GM19372 (cell line): ENCODE measurements around the gene CIDEC.
"Not testable (repeated sequence)": the region's sequence is repeated elsewhere in the genome, so short reads cannot be mapped to it uniquely, and the experiment has no call there.

Experiments
- ATAC-seq: cut with Tn5 transposase; IDR thresholded peaks from one replicate; pipeline ENCODE4 v1.9.1; 2021; ENCODE audit warnings: mild to moderate bottlenecking, low read depth, moderate library complexity; ENCODE audit not compliant: unreplicated experiment

CIDEC gene

DNA sequence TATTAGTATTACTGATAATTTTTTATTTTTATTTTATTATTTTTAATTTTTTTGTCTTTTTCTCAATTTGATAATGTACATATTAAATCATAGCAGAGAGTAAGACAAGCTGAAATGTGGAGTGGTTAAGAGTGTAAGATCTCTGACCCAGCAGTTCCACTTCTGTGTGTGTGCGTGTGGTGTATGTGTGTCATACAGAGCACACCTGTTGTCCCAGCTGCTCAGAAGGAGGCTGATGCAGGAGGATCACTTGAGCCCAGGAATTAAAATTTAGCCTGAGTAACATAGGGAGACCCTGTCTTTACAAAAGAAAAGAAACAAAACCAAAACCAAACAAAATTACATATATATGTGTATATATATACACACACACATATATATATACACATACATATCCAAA lies 1.4 kb upstream of the CIDEC start:
- no peak for ATAC-seq

DNA sequence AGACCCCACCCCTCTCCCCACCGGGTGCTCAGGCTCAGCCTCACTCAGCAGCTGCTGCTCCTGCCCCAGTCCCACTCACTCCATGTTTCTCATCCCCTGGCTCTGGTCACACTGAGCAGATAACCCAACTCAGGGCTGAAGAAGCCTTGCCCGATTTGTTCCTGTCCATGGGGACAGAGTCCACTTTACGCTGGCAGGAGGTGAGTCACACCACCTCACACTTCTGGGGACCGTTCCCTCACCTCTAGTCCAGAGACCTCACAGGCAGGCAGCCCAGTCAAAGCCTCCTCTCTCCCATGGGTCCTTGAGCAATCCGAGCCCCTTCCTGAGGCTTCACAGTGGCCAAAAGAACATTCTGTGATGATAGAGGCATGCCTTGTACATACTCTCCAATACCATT lies 1.4 kb downstream of the CIDEC start:
- ATAC-seq: no peak

DNA sequence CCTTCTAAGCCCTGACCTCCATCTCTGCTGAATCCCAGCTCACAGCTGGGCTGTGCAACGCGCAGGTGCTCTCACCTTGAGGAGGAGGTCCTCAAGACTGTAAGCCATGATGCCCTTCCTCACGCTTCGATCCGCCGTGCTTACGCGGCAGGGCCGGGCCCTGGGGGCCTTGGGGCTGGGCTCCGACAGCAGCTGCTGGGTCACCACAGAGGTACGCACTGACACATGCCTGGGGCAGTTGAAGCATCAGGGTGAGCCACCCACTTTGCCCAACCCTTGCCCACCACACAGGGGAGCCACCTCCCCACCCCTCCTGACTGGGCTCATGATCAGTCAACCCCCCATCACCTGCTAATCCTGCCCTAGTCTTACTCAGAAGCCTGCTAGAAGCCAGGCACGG lies 3.1 kb downstream of the CIDEC start:
- no peak for ATAC-seq

DNA sequence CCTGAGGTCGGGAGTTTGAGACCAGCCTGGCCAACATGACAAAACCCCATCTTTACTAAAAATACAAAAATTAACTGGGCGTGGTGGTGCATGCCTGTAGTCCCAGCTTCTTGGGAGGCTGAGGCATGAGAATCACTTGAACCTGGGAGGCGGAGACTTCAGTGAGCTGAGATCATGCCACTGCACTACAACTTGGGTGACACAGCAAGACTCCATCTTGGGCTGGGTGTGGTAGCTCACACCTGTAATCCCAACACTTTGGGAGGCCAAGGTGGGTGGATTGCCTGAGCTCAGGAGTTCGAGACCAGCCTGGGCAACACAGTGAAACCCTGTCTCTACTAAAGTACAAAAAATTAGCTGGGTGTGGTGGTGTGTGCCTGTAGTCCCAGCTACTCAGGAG lies 3.8 kb downstream of the CIDEC start:
- ATAC-seq: not testable (repeated sequence)

DNA sequence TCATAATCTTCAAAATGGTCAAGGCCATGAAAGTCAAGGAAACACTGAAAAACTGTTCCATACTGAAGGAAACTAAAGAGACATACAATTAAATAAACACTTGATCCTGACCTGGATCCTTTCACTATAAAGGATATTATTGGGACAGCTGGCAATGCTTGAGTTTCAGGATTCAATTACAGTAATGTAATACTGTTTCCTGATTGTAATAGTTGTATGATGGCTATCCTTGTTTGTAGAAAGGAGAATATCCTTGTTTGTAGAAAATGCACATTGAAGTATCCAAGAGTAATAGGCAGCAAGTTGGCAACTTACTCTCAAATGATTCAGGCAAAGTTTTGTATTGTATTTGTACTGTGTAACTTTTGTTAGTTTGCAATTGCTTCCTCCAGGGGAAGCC lies 4.6 kb downstream of the CIDEC start:
- no peak for ATAC-seq

DNA sequence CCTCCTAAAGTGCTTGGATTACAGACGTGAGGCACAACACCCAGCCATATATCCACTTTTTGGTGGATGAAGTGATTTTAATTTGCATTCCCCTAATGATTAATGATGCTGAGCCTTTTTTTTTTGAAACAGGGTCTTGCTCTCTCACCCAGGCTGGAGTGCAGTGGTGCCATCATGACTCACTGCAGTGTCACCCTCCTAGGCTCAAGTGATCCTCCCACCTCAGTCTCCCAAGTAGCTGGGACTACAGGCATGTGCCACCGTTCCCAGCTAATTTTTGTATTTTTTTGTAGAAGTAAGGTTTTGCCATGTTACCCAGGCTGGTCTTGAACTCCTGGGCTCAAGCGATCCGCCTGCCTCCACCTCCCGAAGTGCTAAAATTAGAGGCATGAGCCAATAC lies 8.0 kb downstream of the CIDEC start:
- ATAC-seq: not testable (repeated sequence)

DNA sequence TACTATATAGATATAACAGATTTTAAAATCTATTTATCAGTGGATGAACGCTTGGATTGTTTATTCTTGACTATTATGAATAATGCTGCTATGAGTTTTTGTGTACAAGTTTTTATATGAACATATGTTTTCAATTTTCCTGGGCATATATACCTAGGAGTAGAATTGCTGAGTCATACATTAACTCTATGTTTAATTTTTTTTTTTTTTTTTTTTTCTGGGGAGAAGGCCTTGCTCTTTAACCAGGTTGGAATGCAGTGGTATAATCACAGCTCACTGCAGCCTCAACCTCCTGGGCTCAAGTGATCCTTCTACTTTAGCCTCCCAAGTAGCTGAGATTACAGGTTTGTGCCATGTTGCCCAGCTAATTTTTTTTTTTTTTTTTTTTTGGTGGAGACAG lies 9.1 kb downstream of the CIDEC start:
- ATAC-seq: no peak

DNA sequence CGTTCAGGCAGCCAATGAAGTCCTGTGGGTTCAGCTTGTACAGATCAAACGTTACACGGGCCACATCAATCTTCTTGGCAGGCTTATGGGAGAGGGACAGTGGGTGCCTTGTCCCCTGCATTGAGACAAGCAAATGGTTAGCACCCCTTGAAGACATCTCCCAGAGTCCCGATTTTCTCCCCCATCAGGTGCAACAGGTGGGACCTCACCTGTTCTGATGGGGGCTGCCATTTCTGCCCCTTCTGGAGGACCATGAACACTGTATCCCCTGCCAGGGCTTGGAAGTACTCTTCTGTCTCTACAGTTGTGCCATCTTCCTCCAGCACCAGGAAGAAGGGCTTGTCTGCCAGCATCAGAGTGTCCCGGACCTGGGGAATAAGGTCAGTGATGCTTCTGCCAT lies 10.1 kb downstream of the CIDEC start:
- no peak for ATAC-seq

DNA sequence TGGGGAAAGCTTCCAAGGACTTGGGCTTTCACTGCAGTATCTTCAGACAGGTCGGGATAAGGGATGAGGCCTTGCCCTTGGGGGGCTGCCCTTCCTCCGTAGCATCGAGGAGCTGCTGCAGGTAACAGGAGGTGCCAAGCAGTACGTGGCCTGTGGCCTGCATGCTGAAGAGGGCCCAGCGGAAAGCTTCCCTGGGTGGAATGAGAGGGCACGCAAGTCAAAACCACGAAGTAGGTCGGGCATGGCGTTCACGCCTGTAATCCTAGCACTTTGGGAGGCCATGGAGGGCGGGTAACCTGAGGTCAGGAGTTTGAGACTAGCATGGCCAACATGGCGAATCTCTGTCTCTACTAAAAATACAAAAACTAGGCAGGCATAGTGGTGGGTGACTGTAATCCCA lies 12.9 kb downstream of the CIDEC start:
- no peak for ATAC-seq

DNA sequence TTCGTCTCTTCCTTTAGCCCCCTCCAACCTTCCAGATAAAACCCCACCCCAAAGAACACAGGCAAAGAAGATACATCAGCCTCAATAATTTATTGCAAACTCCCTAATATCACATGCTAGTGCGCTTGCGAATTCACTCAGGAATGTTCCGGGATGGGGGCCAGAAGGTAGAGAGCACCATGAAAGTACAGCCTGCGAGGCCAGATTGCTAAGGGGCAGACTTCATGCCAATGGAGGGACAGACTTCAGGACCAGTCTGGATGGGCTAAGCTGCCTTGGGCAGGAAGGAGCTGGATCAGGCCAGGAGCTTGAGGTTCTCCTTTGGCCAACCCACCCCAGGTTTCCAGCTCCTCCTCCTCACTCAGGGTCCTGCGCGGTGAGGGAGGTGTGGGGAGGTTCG lies 13.4 kb downstream of the CIDEC start:
- no peak for ATAC-seq

DNA sequence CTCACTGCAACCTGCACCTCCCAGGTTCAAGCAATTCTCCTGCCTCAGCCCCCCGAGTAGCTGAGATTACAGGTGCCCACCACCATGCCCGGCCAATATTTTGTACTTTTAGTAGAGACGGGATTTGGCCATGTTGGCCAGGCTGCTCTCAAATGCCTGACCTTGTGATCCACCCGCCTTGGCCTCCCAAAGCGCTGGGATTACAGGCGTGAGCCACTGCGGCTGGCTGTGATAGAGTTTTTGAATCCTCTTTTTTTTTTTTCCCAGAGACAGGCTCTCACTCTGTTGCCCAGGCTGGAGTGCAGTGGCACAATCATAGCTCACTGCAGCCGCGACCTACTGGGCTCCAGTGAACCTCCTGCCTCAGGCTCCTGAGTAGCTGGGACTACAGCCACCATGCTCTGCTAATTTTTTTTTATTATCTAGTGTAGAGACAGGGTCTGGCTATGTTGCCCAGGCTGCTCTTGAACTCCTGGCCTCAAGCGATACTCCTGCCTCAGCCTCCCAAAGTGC lies 14.9 kb downstream of the CIDEC start:
- ATAC-seq: not testable (repeated sequence)

DNA sequence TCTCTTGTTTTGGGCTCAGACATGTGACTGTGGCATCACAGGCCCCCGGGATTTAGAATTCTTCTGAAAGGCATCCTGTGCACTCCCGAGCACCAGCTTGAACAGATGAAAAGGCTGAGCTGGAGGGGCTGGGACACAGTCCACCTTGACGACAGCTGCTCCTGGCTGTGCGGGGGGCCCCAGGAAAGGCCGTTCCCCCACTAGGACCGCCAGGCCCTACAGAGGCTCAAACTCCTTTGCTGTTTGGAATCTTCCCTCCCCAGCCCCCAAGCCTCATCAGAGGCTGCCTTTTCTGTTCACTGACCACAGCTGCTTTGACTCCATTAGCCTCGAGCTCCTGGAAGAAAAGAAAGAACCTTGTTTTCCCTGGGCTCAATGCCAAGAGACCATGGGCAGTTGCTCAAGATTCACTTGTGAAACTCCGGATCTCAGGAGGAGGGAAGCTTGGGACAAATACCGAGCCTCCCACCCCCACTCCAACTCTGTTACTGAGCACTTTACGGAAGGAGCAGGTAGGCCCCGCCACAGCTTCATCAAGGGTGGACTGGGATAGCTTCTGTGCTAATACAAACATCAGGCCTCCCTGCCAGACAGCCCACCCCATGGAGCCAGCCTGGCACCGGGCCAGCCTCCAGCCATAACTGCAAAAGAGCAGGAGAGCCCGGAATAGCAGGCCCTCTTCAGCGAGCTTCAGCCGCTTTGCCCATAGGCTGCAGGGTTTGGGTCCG lies 15.7 kb downstream of the CIDEC start:
- no peak for ATAC-seq

DNA sequence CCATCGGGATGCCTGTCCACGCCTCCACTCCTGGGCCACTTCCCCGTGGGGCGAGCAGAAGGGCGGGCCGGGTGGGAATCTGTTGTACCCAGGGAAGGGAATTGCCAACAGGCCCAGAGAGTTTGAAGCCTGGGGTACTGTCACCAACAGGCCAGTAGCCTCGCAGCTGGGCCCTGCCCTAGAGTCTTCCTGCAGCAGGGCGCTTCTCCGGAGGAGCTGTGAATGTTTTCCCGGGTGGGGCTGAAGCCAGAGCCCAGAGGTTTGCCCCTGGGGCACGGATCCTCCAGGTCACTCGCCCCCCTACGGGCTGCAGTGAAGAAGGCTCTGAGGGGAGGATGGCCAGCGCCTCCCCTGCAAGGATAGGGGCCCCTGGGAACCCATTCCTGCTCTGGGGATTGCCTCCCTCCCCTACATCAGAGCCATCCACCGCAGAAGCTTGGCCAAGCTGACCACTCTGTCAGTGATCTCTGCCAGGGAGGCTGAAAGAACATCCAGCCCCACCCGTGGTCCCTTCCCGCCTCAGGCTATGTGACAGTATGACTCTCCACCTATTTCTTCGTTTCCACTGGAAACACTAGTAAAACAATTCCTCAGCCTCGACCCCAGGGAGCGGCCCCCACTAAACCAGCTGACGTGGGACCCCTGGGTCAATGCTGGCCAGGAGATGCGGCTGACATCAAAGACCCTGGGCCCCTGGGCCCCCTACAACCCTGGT lies 16.8 kb downstream of the CIDEC start:
- ATAC-seq: no peak

DNA sequence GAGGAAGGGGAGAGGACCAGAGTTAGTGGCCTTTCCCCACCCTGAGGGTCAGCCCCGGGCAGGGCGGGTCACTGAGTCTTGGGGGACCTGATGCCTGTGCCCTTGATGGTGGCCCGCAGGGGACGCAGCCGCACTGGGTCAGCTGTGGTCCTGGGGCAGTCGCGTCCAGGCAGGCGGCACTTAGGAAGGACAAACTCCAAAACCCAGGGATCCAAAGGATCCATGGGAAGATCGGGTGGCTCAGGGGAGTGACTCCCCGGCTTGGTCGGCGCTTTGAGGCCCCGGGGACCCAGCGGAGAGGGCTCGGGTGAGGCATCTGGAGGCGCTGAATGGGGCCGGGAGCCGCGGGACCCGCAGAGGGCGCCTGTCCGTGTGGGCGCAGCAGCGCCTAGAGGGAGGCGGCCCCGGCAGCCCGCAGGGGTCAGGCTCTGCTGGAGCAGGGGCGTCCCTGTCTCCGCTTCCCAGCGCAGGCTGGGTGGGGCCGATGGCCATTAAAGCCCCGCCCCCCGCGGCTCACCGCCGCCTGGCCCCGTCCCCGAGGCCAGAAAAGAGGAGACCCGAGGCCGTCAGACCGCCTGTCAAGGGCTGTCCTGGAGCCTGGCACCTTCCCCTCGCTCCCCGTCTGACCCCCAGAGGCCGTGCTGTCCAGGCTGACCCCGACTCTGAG lies 17.5 kb downstream of the CIDEC start:
- ATAC-seq: no peak

DNA sequence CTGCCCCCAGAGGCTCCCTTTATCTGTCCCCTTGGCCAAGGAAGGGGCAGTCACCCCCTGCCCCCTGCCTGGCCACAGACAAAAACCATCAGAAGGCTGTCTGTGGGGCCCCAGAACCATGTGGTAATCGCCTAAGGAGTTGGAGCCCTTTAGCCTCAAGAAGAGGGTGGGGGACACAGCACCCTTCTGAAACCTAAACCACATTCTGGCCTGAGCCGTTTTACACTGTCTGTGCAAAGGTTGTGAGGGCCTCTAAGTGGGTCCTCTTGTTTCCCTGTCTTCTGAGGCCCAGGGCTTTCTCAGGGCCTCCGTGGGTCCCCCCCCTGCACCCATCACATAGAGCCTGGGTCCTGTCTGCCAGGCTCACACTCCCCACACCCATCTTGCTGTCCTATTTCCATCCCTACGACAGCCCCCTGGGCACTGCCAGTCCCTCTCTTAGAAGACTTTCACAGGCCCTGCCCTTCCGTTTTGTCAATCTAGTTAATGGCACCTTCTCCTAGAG lies 18.4 kb downstream of the CIDEC start:
- no peak for ATAC-seq

DNA sequence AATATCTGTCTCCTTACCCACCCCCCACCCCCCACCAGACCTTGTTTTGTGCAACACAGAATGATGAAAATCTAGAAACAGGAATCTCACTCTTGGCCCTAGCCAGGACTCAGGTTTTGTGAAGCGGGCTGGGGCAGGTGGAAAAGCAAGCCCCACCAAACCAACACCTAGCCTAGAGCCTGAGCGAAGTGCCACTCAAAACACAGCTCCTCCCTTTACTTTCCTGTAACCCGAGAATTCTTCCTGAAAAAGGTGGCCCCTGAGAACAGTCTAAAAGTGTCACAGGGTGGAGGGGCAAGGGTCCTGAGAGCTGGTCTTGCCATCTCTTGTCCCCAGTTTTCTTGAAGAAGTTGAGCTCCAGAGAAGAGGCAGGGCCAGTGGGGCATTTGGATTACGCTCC lies 18.9 kb downstream of the CIDEC start:
- ATAC-seq: no peak

DNA sequence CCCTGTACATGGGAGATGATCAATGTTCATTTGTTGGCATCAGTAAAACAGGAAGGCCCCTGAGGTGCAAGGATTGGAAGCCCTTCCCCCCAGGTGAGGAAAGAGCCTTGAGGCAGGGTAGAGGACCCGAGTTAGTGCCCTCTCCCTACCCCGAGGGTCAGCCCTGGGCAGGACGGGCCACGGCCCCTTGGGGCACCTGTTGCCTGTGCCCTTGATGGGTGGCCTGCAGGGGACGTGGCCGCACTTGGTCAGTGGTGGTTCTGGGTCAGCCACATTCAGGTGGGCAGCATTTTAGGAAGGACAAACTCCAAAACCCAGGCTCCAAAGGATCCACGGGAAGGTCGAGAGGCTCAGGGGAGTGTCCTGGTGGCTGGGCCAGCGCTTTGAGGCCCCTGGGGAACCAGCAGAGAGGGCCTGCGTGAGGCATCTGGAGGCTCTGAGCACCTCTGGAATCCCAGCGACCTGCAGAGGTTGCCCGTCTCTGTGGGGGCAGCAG lies 20.5 kb downstream of the CIDEC start:
- no peak for ATAC-seq

DNA sequence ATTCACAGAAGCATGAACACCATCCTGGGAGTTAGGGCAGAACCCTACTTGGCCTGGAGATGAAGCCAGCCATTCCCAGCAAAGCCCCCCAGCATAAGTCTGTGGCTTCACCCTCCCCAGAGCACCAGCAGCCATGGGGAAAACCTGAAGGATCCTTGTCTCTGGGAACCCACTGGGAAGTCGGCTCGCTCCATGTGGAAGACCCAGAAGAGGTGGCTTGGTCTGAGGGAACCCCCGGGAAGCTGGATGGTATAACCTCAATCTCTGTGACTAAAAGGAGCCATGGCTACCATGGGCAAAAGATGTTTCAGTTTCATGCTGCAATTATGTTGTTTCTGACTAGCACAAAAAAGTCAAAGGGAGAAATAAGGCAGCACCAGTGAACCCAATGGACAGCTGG lies 24.5 kb downstream of the CIDEC start:
- ATAC-seq: no peak

DNA sequence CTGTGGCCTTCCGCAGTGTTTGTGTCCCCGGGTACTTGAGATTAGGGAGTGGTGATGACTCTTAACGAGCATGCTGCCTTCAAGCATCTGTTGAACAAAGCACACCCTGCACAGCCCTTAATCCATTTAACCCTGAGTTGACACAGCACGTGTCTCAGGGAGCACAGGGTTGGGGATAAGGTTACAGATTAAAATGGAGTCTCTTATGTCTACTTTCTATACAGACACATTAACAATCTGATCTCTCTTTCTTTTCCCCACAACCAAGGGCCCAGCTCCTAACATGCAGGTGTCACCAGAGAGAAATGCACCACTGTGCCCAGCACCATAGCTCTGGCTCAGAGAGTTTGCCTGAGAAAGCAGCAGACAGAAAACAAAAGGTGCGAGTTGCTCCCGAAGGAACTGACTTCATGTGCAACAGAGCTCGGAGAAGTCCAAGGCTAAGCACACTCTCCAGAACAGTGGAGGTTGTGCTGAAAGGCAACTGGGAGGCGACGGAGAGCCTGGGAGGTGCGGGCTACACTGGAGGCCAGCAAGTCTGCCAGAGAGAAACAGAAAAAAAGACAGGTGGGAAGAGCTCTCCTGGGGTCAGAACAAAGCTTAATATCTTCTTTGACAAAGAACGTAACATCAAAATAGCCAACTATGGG lies 25.6 kb downstream of the CIDEC start:
- not testable (repeated sequence) for ATAC-seq

DNA sequence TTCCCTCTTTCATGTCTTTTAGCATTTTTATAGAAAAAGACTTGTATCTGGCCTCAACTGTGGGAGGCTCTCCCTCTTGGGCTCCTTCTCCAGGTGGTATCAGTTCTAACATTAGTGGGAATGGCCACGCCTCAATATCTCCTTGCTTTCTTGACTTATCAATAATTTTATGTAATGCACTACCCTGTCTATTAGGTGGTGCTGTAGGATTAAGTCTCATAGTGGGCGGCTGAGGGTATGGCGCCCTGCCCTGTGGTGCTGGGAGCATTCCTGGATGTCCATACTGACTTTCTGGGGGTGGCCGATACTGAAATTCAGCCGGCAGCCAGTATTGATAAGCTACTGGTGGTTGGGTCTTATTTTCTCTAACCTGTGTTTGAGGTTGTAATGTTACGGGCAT lies 27.5 kb downstream of the CIDEC start:
- no peak for ATAC-seq

DNA sequence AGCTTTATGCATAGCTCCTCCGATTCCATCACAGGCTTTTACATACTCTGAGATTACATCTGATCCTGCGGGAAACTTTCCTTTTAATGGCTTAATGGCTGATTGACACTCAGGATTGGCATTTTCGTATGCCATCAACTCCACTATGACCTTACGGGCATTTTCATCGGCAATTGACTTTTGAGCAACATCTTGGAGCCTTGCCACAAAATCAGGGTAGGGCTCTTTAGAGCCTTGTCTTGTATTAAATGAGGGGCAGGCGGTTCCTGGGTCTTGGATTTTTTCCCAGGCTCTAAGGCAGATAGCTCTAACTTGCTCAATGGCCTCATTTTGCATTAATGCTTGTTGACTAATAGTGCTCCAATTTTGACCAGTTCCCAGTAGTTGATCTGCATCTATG lies 28.1 kb downstream of the CIDEC start:
- ATAC-seq: not testable (repeated sequence)
